ENCODE data around the gene FOXA2. TPM values are rescaled to one million over a fixed set of nuclear protein-coding genes. Genes with fewer than 3 reads are reported as not detected.

FOXA2 gene
- total and polyA plus RNA-seq, 3 experiments from 2014 or later = not detected

DNA sequence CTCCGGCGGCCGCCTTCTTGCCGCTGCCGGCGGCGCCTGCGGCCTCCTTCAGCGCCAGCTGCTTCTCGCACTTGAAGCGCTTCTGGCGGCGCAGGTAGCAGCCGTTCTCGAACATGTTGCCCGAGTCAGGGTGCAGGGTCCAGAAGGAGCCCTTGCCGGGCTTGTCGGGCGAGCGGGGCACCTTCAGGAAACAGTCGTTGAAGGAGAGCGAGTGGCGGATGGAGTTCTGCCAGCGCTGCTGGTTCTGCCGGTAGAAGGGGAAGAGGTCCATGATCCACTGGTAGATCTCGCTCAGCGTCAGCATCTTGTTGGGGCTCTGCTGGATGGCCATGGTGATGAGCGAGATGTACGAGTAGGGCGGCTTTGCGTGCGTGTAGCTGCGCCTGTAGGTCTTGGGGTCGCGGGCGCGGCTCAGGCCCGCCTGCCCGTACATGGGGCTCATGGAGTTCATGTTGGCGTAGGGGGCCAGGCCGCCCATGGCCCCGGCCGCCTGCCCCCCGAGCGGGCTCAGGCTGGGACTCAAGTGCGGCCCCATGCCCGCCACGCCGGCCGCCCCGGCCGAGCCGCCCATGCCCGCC is 1.9 kb downstream of the FOXA2 start:
- Mint-ChIP-seq H3K4me3 (no peak overlapping the region), H3K9me3 (peaks cover 0 to 36% (median 19%) of the 10 kb centered on the region in 5 donors), H3K27me3 (peaks cover 50 to 64% of the 10 kb centered on the region in 2 donors), H3K27ac (no peak overlapping the region), H3K36me3 (no peaks in the 10 kb centered on the region), H3K4me1 (peaks cover 0 to 1% (median 0%) of the 10 kb centered on the region in 3 donors)
- POLR2A ChIA-PET = no interaction called here
- CTCF ChIA-PET = no interaction called here
- Histone ChIP-seq H3K9me3 (ENCODE audit: low read length) (no peaks in the 10 kb centered on the region), H3K27me3 (ENCODE audit: insufficient read depth, low read length, poor library complexity, severe bottlenecking) (no peaks in the 10 kb centered on the region), H3K4me1 (ENCODE audit: insufficient read depth, low read length) (no peaks in the 10 kb centered on the region), H3K4me3 (ENCODE audit: low read length) (no peak overlapping the region), H3K36me3 (ENCODE audit: insufficient read depth, low read length) (no peaks in the 10 kb centered on the region), H3K27ac (ENCODE audit: low read depth, low read length) (no peak overlapping the region)
- no peak for DNase-seq

DNA sequence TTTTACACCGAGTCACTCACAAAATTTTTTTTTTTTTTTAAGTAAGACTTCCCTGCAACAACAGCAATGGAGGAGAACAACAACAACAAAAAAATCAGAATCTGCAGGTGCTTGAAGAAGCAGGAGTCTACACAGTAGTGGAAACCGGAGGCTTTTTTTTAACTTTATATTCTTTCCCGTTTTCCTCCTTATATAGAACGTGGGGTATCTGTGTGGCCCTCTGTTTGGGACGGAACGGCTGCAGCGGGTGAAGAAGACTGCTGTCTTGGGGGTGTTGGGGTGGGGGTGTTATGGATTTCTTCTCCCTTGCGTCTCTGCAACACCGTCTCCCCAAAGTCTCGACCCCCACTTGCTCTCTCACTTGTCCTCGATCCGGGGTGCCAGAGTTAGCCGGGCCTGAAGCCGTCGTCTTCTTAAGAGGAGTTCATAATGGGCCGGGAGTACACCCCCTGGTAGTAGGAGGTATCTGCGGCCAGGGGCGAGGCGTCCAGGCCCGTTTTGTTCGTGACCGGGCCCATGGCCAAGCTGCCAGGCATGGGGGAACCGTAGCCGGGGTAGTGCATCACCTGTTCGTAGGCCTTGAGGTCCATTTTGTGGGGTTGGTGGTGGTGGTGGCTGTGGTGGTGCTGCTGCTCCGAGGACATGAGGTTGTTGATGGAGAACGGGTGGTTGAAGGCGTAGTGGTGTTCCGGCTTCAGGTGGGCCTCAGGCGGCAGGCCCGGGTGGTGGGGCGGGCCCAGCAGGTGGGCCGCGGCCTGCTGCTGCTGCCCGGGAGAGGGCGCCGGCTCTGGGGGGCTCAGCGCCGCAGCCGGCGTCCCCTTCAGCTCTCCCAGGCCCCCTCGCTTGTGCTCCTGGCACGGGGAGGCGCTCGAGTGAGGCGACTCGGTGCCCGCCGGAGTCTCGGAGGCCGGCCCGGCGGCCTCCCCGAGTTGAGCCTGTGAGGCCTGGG is 2.7 kb downstream of the FOXA2 start:
- ChIA-PET CTCF (no interaction called here), POLR2A (no interaction called here)
- no peaks in the 10 kb centered on the region for H3K9me3 ChIP-seq (ENCODE audit: low read length)
- Mint-ChIP-seq H3K36me3 (no peaks in the 10 kb centered on the region), H3K27ac (no peak overlapping the region), H3K4me3 (no peak overlapping the region), H3K9me3 (peaks cover 0 to 34% (median 17%) of the 10 kb centered on the region in 5 donors), H3K27me3 (peaks cover 48 to 62% of the 10 kb centered on the region in 2 donors), H3K4me1 (peaks cover 0 to 1% (median 0%) of the 10 kb centered on the region in 3 donors)
- DNase-seq = no peak
- H3K27ac ChIP-seq (ENCODE audit: low read depth, low read length) = no peak overlapping the region
- H3K4me3 ChIP-seq (ENCODE audit: low read length) = no peak overlapping the region
- H3K27me3 ChIP-seq (ENCODE audit: insufficient read depth, low read length, poor library complexity, severe bottlenecking) = no peaks in the 10 kb centered on the region
- H3K4me1 ChIP-seq (ENCODE audit: insufficient read depth, low read length) = no peaks in the 10 kb centered on the region
- H3K36me3 ChIP-seq (ENCODE audit: insufficient read depth, low read length) = no peaks in the 10 kb centered on the region

DNA sequence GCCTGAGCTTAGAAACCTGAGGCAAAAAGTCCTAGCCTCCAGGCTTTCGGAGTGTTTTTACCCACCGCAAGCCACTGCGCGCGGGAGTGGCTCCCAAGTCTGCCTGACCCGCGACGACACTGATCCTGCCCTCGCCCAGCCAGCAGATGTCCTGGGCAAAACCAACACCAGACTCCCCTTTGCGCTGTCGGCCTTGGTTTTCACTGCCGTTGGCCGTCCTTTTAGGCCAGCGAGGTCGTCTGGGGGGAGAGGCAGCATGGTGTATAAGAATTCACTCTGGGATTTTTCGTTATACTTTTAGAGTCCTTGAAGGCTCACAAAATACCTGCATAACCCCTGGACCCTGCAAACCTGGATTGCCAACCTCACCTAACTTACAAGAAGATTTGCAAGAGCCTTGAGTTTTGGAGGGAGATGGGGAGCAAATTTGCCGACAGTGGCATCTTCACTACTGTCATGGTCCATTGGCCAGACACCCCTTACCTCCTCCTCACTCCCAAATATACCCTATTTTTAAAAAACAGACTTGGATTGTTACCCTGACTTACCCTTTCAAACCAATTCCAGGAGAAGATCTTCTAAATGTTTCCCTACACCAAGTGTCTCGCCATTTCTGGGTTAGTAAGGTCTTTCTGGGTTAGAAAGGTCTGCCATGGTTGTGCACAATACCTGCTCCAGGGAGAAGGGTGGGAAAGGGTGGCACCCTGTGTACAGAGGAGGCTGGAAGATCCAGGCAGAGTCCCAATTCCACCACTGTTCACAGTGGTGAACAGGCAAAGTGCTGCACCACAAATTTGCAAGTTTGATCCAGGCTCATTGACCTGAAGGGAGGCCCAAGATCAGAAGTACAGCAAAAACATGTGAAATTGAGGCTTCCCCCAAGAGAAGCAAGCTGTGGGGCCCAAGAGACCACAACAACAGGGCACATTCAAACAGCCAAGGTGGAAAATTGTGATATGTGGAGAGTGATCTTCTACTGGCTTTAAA is 4.4 kb downstream of the FOXA2 start:
- Histone ChIP-seq H3K4me3 (ENCODE audit: low read length) (no peak overlapping the region), H3K4me1 (ENCODE audit: insufficient read depth, low read length) (no peaks in the 10 kb centered on the region), H3K9me3 (ENCODE audit: low read length) (no peaks in the 10 kb centered on the region), H3K27ac (ENCODE audit: low read depth, low read length) (no peak overlapping the region), H3K27me3 (ENCODE audit: insufficient read depth, low read length, poor library complexity, severe bottlenecking) (no peaks in the 10 kb centered on the region), H3K36me3 (ENCODE audit: insufficient read depth, low read length) (no peaks in the 10 kb centered on the region)
- no peak overlapping the region for H3K27ac Mint-ChIP-seq
- no peak for DNase-seq
- ChIA-PET CTCF (no interaction called here), POLR2A (no interaction called here)
- no peak overlapping the region for H3K4me3 Mint-ChIP-seq
- H3K4me1 Mint-ChIP-seq = peaks cover 0 to 1% (median 0%) of the 10 kb centered on the region in 3 donors
- peaks cover 0 to 35% (median 13%) of the 10 kb centered on the region in 5 donors for H3K9me3 Mint-ChIP-seq
- peaks cover 57 to 59% of the 10 kb centered on the region in 2 donors for H3K27me3 Mint-ChIP-seq
- no peaks in the 10 kb centered on the region for H3K36me3 Mint-ChIP-seq

DNA sequence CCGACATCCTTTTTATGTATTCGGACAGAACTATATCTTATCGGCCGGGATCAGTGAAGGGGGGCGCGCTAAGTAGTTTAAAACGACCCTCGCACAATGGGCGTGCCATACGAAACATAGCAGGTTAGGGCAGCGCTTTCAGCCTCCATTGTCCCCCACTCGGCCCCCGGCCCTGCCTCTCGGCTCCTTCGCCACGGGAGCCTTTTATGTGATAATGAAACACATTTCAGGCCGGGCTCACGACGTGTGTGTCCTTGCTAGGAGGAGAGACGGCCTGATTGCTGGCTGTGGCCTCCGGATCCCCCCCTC is 5.3 kb downstream of the FOXA2 start:
- ChIA-PET POLR2A (no interaction called here), CTCF (no interaction called here)
- Mint-ChIP-seq H3K36me3 (no peaks in the 10 kb centered on the region), H3K4me1 (peaks cover 0 to 1% (median 0%) of the 10 kb centered on the region in 3 donors), H3K9me3 (peaks cover 0 to 40% (median 13%) of the 10 kb centered on the region in 5 donors), H3K27me3 (peaks cover 58 to 64% of the 10 kb centered on the region in 2 donors), H3K4me3 (no peak overlapping the region), H3K27ac (no peak overlapping the region)
- Histone ChIP-seq H3K9me3 (ENCODE audit: low read length) (no peaks in the 10 kb centered on the region), H3K27ac (ENCODE audit: low read depth, low read length) (no peak overlapping the region), H3K4me1 (ENCODE audit: insufficient read depth, low read length) (no peaks in the 10 kb centered on the region), H3K36me3 (ENCODE audit: insufficient read depth, low read length) (no peaks in the 10 kb centered on the region), H3K4me3 (ENCODE audit: low read length) (no peak overlapping the region), H3K27me3 (ENCODE audit: insufficient read depth, low read length, poor library complexity, severe bottlenecking) (no peaks in the 10 kb centered on the region)
- DNase-seq = no peak

DNA sequence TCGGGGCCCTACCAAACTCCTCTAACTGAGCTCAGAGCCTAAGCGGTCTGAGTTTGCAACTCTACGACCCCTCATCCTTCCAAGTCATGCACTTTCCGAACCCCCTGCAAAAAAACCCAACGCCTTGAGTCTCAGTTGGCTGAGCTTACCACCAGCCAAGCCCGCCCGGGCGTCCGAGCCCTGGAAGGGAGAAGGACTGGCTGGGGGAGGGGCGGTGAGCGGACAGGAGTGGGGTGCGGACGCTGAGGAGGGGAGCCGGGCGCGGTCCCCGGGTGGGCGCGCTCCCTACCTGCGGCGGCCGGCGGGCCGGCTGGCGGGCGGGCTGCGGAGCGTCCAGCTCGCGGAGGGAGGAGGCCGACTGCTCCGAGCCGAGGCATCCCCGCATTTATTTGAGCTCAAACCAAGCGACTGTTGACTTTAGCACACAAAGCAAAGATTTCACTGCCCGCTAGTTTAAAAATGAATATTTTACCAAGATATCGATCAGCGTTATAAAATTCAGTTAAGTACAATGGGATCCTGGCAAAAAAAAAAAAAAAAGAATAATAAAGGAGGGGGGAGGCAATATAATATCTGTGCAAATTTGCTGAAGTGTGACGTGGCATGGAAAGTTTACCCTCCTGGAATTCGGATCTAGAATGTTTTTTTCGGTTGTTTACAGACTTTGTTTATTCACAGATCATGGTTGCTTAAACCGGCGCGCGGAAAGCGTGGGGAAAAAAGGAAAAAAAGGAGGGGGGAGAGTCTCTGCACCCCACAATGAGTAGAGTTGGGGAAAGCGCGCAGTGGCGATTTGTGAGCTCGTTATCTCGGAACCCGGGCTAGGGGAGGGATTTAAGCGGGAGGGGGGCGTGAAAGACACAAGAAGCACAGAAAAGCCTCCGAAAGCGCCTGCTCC is 5.9 kb downstream of the FOXA2 start:
- Histone ChIP-seq H3K36me3 (ENCODE audit: insufficient read depth, low read length) (no peaks in the 10 kb centered on the region), H3K4me3 (ENCODE audit: low read length) (no peak overlapping the region), H3K27me3 (ENCODE audit: insufficient read depth, low read length, poor library complexity, severe bottlenecking) (no peaks in the 10 kb centered on the region), H3K9me3 (ENCODE audit: low read length) (no peaks in the 10 kb centered on the region), H3K4me1 (ENCODE audit: insufficient read depth, low read length) (no peaks in the 10 kb centered on the region), H3K27ac (ENCODE audit: low read depth, low read length) (no peak overlapping the region)
- Mint-ChIP-seq H3K27me3 (peaks cover 55 to 64% of the 10 kb centered on the region in 2 donors), H3K27ac (no peak overlapping the region), H3K36me3 (no peaks in the 10 kb centered on the region), H3K4me3 (no peak overlapping the region), H3K4me1 (peaks cover 0 to 1% (median 0%) of the 10 kb centered on the region in 3 donors), H3K9me3 (peaks cover 0 to 40% (median 14%) of the 10 kb centered on the region in 5 donors)
- DNase-seq = no peak
- CTCF ChIA-PET = no interaction called here
- POLR2A ChIA-PET = no interaction called here

DNA sequence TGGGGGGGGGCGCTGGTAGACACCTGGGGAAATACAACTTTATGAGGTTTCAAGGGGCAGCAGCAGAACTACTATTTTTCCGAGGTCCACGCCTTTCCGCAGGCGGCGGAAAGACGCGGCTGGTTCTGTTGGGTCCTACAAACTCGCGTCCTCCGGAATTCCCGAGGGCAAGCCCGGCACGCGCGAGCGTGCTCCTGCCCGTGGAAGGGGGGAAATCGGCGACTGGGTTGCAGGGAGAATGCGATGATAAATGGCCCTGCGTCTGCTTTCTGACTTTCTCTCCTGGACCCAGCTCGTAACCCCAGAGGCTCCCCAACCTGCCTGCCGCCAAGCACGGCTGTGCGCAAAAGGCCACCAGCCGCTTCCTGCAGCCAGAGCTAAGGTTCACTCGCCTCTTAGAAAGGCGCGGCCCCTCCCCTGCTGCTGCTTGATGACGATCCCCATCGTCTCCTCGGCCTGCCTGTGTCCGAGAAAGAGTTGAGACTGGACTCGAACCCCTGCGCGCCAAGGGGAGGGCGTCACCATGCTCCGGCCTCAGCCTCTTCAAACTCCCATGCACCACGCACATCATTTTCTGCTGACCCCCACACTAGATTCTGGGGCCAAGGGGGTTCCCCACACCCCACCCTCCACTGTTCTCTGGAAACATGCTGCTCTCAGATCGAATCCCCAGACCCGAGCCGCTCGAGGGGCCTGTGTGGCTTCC is 6.7 kb downstream of the FOXA2 start:
- Mint-ChIP-seq H3K4me3 (no peak overlapping the region), H3K27ac (no peak overlapping the region), H3K9me3 (peaks cover 0 to 39% (median 16%) of the 10 kb centered on the region in 5 donors), H3K4me1 (peaks cover 0 to 1% (median 0%) of the 10 kb centered on the region in 3 donors), H3K36me3 (no peaks in the 10 kb centered on the region), H3K27me3 (peaks cover 59 to 69% of the 10 kb centered on the region in 2 donors)
- H3K36me3 ChIP-seq (ENCODE audit: insufficient read depth, low read length) = no peaks in the 10 kb centered on the region
- H3K27ac ChIP-seq (ENCODE audit: low read depth, low read length) = no peak overlapping the region
- no peaks in the 10 kb centered on the region for H3K9me3 ChIP-seq (ENCODE audit: low read length)
- H3K4me1 ChIP-seq (ENCODE audit: insufficient read depth, low read length) = no peaks in the 10 kb centered on the region
- no peak for DNase-seq
- CTCF ChIA-PET = no interaction called here
- POLR2A ChIA-PET = no interaction called here
- H3K4me3 ChIP-seq (ENCODE audit: low read length) = no peak overlapping the region
- no peaks in the 10 kb centered on the region for H3K27me3 ChIP-seq (ENCODE audit: insufficient read depth, low read length, poor library complexity, severe bottlenecking)

Data from CD8-positive, alpha-beta memory T cell (primary cell).